Prostate gland (tissue), 2 donors: ENCODE data around the gene ITGB2. TPM values are rescaled to one million over a fixed set of nuclear protein-coding genes. Genes with fewer than 3 reads are reported as not detected.

Experiments
- DNase-seq: peaks from one replicate; pipeline ENCODE4 v3.0.0-alpha.2; 2019; ENCODE audit warnings: low spot score
- H3K27ac ChIP-seq, 2 donors: fragments of 200-600 bp; sonication (generic); 2 replicates each; pipeline ENCODE4 v1.5.1; 2017 to 2019
- H3K27me3 ChIP-seq: fragments of 200-600 bp; sonication (generic); replicated peaks from 2 replicates; pipeline ENCODE4 v1.5.1; 2019; ENCODE audit not compliant: insufficient read depth
- H3K36me3 ChIP-seq, 2 donors: fragments of 200-600 bp; sonication (generic); 1 replicate in 1 of 2; 2 replicates in 1 of 2; pipeline versions ENCODE4 v1.5.1 to v1.8.1; 2017 to 2019
- H3K4me1 ChIP-seq: fragments of 200-600 bp; sonication (generic); replicated peaks from 2 replicates; pipeline ENCODE4 v1.5.1; 2019
- H3K4me3 ChIP-seq, 2 donors: fragments of 200-600 bp; sonication (generic); 2 replicates each; pipeline ENCODE4 v1.5.1; 2017 to 2019
- H3K9me3 ChIP-seq: fragments of 200-600 bp; sonication (generic); 2 replicates; pipeline ENCODE4 v1.5.1; 2017
- POLR2A ChIP-seq: fragments of 450-650 bp; IDR thresholded peaks from one replicate; pipeline ENCODE4 v1.6.1; 2016; ENCODE audit warnings: antibody characterized with exemption, mild to moderate bottlenecking
- POLR2AphosphoS5 ChIP-seq: sonication (generic); formaldehyde crosslinking; IDR thresholded peaks from one replicate; pipeline ENCODE4 v1.6.1; 2017; ENCODE audit warnings: antibody characterized with exemption
- WGBS: methylation state at CpG from one replicate; pipeline ENCODE4 v1.1.5; 2018; 5-methylcytosine and 5-hydroxymethylcytosine counted together
- intact Hi-C: fragments of 100-400 bp; cut with DNase I; formaldehyde crosslinking; loops from one replicate; pipeline ENCODE4 v1.14.2; 2022
- total RNA-seq, 2 donors: library from RNA; depleted of rRNA; stranded (reverse); fragments of >200 nt; gene quantifications; one replicate each; pipeline ENCODE4 v1.1.0, GENCODE V29; 2016
- TF ChIP-seq, protein P1 (sequence below), 4 experiments: fragments of 200-600 bp in 2 of 4; fragments of 450-650 bp in 2 of 4; sonication (generic) in 2 of 4; IDR thresholded peaks; 1 replicate in 3 of 4; 2 replicates in 1 of 4; pipeline ENCODE4 v1.5.1; 2016 to 2019; ENCODE audit warnings: antibody characterized with exemption in 4 of 4, mild to moderate bottlenecking in 2 of 4, moderate library complexity in 2 of 4

ITGB2 gene
- total RNA-seq, 2 donors from 2014 or later = 23.1 to 56.1 TPM

- H3K4me1 ChIP-seq = no peaks in the 10 kb centered on the region
- H3K27me3 ChIP-seq = no peaks in the 10 kb centered on the region
- TF ChIP-seq, protein P1, sequence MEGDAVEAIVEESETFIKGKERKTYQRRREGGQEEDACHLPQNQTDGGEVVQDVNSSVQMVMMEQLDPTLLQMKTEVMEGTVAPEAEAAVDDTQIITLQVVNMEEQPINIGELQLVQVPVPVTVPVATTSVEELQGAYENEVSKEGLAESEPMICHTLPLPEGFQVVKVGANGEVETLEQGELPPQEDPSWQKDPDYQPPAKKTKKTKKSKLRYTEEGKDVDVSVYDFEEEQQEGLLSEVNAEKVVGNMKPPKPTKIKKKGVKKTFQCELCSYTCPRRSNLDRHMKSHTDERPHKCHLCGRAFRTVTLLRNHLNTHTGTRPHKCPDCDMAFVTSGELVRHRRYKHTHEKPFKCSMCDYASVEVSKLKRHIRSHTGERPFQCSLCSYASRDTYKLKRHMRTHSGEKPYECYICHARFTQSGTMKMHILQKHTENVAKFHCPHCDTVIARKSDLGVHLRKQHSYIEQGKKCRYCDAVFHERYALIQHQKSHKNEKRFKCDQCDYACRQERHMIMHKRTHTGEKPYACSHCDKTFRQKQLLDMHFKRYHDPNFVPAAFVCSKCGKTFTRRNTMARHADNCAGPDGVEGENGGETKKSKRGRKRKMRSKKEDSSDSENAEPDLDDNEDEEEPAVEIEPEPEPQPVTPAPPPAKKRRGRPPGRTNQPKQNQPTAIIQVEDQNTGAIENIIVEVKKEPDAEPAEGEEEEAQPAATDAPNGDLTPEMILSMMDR (IDR thresholded peaks at IDR 0.05) = no peak
- no peak for TF ChIP-seq POLR2A
- TF ChIP-seq POLR2AphosphoS5 = no peak
- 93% methylated on average over 23 of the region's 23 CpGs for WGBS
- H3K36me3 ChIP-seq = no peaks in the 10 kb centered on the region
- H3K27ac ChIP-seq = no peak overlapping the region
- no peaks in the 10 kb centered on the region for H3K9me3 ChIP-seq
- no peak for DNase-seq
- no peak overlapping the region for H3K4me3 ChIP-seq
- intact Hi-C loops = loop anchor here (5.0 kb wide), 1 partner anchor 72 kb away; no protein-coding TSS in a partner anchor
Observed at GRCh38 chr21:44960141-44961092, 39.7 kb upstream of the ITGB2 start.

- Histone ChIP-seq H3K36me3 (no peaks in the 10 kb centered on the region), H3K27ac (peak overlapping the region in 1 of 2 donors; percentile 13), H3K4me3 (no peak overlapping the region), H3K9me3 (no peaks in the 10 kb centered on the region), H3K27me3 (no peaks in the 10 kb centered on the region), H3K4me1 (no peaks in the 10 kb centered on the region)
- WGBS = 93% methylated on average over 24 of the region's 26 CpGs
- no peak for DNase-seq
- intact Hi-C loops = loop anchor here (5.0 to 10.0 kb wide), 2 partner anchors 73 to 475 kb away; no protein-coding TSS in a partner anchor
- TF ChIP-seq, protein P1 (IDR thresholded peaks at IDR 0.05) = no peak
- TF ChIP-seq POLR2AphosphoS5 (no peak), POLR2A (no peak)
Observed at GRCh38 chr21:44959376-44960091, 38.8 kb upstream of the ITGB2 start.

- peak overlapping the region in 1 of 2 donors; percentile 13 for H3K27ac ChIP-seq
- intact Hi-C loops = loop anchor here (10.0 kb wide), 1 partner anchor 476 kb away; no protein-coding TSS in a partner anchor
- no peak for TF ChIP-seq POLR2AphosphoS5
- TF ChIP-seq POLR2A = no peak
- TF ChIP-seq, protein P1 (IDR thresholded peaks at IDR 0.05) = no peak
- H3K27me3 ChIP-seq = no peaks in the 10 kb centered on the region
- H3K4me1 ChIP-seq = no peaks in the 10 kb centered on the region
- no peak for DNase-seq
- 57% methylated on average over 28 of the region's 28 CpGs for WGBS
- H3K4me3 ChIP-seq = no peak overlapping the region
- no peaks in the 10 kb centered on the region for H3K36me3 ChIP-seq
- H3K9me3 ChIP-seq = no peaks in the 10 kb centered on the region
Observed at GRCh38 chr21:44958471-44959191, 37.9 kb upstream of the ITGB2 start.

DNA sequence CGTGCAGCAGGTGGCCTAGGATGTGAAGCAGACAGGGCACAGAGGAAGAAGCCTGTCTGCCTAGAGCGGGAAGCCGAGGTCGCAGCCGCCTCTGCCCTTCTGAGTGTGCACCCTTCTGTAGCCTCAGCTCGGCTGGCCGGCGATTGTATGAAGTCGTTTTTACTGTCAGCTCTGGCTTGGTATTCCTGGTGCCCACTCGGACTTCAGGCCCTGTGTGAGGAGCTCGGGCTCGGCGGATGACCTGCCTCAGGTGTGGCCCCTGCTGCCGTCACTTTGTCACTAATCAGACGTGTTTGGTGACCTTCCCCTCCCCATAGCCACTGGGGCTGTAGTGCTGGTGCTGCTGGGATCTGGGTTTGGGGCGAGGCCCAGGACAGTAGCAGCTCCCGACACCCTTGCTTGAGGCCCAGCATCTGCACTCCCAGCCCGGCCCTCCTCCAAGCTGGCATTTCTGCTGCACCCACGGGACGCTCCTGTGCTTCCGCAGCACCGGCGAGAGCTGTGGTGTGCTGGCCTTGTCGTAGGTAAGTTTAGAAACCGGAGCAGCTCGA lies 37.3 kb upstream of the ITGB2 start:
- intact Hi-C loops = loop anchor here (10.0 kb wide), 1 partner anchor 477 kb away; no protein-coding TSS in a partner anchor
- no peaks in the 10 kb centered on the region for H3K4me1 ChIP-seq
- no peak for DNase-seq
- H3K4me3 ChIP-seq = no peak overlapping the region
- H3K27ac ChIP-seq = no peak overlapping the region
- no peaks in the 10 kb centered on the region for H3K9me3 ChIP-seq
- H3K27me3 ChIP-seq = no peaks in the 10 kb centered on the region
- 80% methylated on average over 25 of the region's 26 CpGs for WGBS
- no peak for TF ChIP-seq POLR2AphosphoS5
- TF ChIP-seq, protein P1 (IDR thresholded peaks at IDR 0.05) = no peak
- no peak for TF ChIP-seq POLR2A
- H3K36me3 ChIP-seq = no peaks in the 10 kb centered on the region
